CD4-positive, alpha-beta T cell (primary cell): ENCODE data around the gene KLHL11. TPM values are rescaled to one million over a fixed set of nuclear protein-coding genes. Genes with fewer than 3 reads are reported as not detected.

Experiments used
- ATAC-seq: fragments of 200-7000 bp; cut with Tn5 transposase; one replicate; pipeline ENCODE4 v1.10.0; 2022; ENCODE audit warnings: mild to moderate bottlenecking; ENCODE audit not compliant: poor library complexity
- CTCF ChIA-PET: fragments of 350-600 bp; sonication (Branson Sonifier 250); formaldehyde crosslinking; loops from one replicate; lab custom pipeline; 2021; ENCODE audit warnings: antibody characterized with exemption, inconsistent platforms; lab: Charles Lee
- POLR2A ChIA-PET: fragments of 350-600 bp; sonication (Branson Sonifier 250); formaldehyde crosslinking; loops from one replicate; lab custom pipeline; 2021; ENCODE audit warnings: antibody characterized with exemption, inconsistent platforms; lab: Charles Lee
- DNase-seq, 14 experiments: peaks; one replicate each; pipeline ENCODE4 v3.0.0-alpha.2; 2013 to 2020; ENCODE audit warnings: mixed read lengths in 2 of 14
- H3K27ac ChIP-seq, 2 donors: one replicate each; pipeline versions ENCODE4 v1.5.1 to v1.7.0; 2013; ENCODE audit warnings: low read length in 2 of 2, low read depth in 1 of 2, mild to moderate bottlenecking in 1 of 2
- H3K27me3 ChIP-seq, 2 experiments: 1 replicate in 1 of 2; 2 replicates in 1 of 2; pipeline versions ENCODE4 v1.6.1 to v1.7.0; 2013; ENCODE audit warnings: low read length in 2 of 2, control low read depth in 1 of 2, mild to moderate bottlenecking in 1 of 2, moderate library complexity in 1 of 2; ENCODE audit not compliant: insufficient read depth in 2 of 2, control insufficient read depth in 1 of 2
- H3K36me3 ChIP-seq: one replicate; pipeline ENCODE4 v1.6.1; 2013; ENCODE audit warnings: low read length, control low read depth; ENCODE audit not compliant: insufficient read depth
- H3K4me1 ChIP-seq: one replicate; pipeline ENCODE4 v1.6.1; 2013; ENCODE audit warnings: low read length, control low read depth; ENCODE audit not compliant: insufficient read depth
- H3K4me3 ChIP-seq: one replicate; pipeline ENCODE4 v1.5.1; 2013; ENCODE audit warnings: mild to moderate bottlenecking, low read length, moderate library complexity
- H3K9me3 ChIP-seq, 2 experiments: 1 replicate in 1 of 2; 2 replicates in 1 of 2; pipeline versions ENCODE4 v1.6.1 to v1.7.0; 2013; ENCODE audit warnings: low read length in 2 of 2, mild to moderate bottlenecking in 2 of 2, control low read depth in 1 of 2, moderate library complexity in 1 of 2; ENCODE audit not compliant: control insufficient read depth in 1 of 2, insufficient read depth in 1 of 2
- H3K27ac Mint-ChIP-seq: one replicate; pipeline ENCODE4 v1.8.0; 2020; ENCODE audit warnings: mixed read lengths
- H3K27me3 Mint-ChIP-seq: one replicate; pipeline ENCODE4 v1.8.0; 2021; ENCODE audit warnings: mixed read lengths
- H3K36me3 Mint-ChIP-seq: one replicate; pipeline ENCODE4 v1.8.0; 2021; ENCODE audit warnings: low read depth, mixed read lengths
- H3K4me1 Mint-ChIP-seq: one replicate; pipeline ENCODE4 v1.8.0; 2021; ENCODE audit warnings: low read depth, mixed read lengths
- H3K4me3 Mint-ChIP-seq: one replicate; pipeline ENCODE4 v1.8.0; 2020; ENCODE audit warnings: mild to moderate bottlenecking, mixed read lengths
- H3K9me3 Mint-ChIP-seq: one replicate; pipeline ENCODE4 v1.8.0; 2020; ENCODE audit warnings: mixed read lengths
- intact Hi-C, 2 experiments: fragments of 100-400 bp; cut with DNase I in 1 of 2; cut with micrococcal nuclease in 1 of 2; formaldehyde crosslinking; loops; one replicate each; pipeline versions ENCODE4 v1.15.1 to v1.9.0; 2023 to 2025; cut with DNase I, micrococcal nuclease
- total RNA-seq, 174 experiments: library from RNA in 2 of 174; stranded (reverse) in 2 of 174; gene quantifications; one replicate each; pipeline ENCODE4 v1.2.3 and lab custom pipeline; 2021 to 2026
- TF ChIP-seq, protein P1 (sequence below): fragments of 200-600 bp; IDR thresholded peaks from one replicate; pipeline ENCODE4 v1.8.0; 2022; ENCODE audit warnings: antibody characterized with exemption, mild to moderate bottlenecking

KLHL11 gene
- total RNA-seq, 2 experiments from 2014 or later, result 32.9 to 34.0 TPM

DNA sequence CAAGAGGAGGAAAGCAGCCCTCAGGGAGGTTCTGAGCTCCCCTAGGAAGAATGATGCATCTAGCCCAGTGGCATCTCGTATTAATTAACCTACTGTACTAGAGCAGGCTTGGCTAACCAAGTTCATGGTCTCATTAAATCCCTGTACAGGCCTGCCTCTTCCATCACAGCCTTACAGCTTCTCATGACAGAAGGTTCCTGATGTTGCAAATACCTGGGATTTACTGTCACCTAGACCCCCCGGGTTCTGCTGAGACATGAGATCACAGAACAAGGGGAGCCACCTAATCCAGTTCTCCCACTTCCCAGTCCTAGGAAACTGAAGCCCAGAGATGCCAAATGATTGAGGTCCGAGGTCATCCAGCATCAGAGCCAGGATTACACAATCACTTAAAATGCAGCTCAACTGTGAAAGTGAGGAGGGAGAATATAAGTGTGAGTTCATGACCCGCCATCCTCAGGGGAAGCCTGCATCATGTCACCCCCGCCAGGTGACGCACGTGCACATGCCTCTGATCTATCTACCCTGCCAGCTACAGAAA lies 29.6 kb upstream of the KLHL11 start:
- Histone ChIP-seq H3K36me3 (peaks cover 86% of the 10 kb centered on the region), H3K27me3 (no peaks in the 10 kb centered on the region), H3K9me3 (no peaks in the 10 kb centered on the region), H3K4me1 (no peaks in the 10 kb centered on the region), H3K27ac (no peak overlapping the region), H3K4me3 (no peak overlapping the region)
- no peak for ATAC-seq
- no peak for DNase-seq
- Mint-ChIP-seq H3K27ac (no peak overlapping the region), H3K36me3 (peaks cover 72% of the 10 kb centered on the region), H3K27me3 (no peaks in the 10 kb centered on the region), H3K4me3 (no peak overlapping the region), H3K4me1 (no peaks in the 10 kb centered on the region), H3K9me3 (no peaks in the 10 kb centered on the region)
- intact Hi-C loops, result no loop called here
- ChIA-PET CTCF (interaction anchor here (0.7 kb wide), 1 partner anchor 103 kb away, joined by 3 read pairs; no protein-coding TSS in a partner anchor), POLR2A (no interaction called here)
- TF ChIP-seq, protein P1, sequence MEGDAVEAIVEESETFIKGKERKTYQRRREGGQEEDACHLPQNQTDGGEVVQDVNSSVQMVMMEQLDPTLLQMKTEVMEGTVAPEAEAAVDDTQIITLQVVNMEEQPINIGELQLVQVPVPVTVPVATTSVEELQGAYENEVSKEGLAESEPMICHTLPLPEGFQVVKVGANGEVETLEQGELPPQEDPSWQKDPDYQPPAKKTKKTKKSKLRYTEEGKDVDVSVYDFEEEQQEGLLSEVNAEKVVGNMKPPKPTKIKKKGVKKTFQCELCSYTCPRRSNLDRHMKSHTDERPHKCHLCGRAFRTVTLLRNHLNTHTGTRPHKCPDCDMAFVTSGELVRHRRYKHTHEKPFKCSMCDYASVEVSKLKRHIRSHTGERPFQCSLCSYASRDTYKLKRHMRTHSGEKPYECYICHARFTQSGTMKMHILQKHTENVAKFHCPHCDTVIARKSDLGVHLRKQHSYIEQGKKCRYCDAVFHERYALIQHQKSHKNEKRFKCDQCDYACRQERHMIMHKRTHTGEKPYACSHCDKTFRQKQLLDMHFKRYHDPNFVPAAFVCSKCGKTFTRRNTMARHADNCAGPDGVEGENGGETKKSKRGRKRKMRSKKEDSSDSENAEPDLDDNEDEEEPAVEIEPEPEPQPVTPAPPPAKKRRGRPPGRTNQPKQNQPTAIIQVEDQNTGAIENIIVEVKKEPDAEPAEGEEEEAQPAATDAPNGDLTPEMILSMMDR, result no peak

DNA sequence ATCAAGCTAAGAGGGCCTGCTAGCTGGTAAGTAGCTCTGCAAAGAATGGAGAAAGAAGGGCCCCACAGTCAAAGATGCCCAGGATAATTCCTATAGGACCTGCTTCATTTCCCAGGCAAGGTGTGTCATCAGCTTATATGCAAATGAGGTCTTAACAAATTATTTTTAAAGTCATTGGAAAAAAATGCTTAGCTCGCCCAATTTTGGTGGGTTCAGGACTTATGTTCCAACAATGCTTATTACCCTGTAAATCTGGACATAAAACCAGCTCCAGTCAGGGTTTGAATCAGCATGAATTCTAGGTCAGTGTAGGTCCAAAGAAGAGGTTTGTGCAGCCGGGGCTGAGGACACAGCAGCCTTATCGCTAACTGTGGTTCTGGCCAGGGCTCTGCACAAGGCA lies 28.2 kb upstream of the KLHL11 start:
- Histone ChIP-seq H3K27me3 (no peaks in the 10 kb centered on the region), H3K4me3 (no peak overlapping the region), H3K36me3 (peaks cover 89% of the 10 kb centered on the region), H3K4me1 (no peaks in the 10 kb centered on the region), H3K9me3 (no peaks in the 10 kb centered on the region), H3K27ac (no peak overlapping the region)
- intact Hi-C loops, result no loop called here
- CTCF ChIA-PET, result no interaction called here
- ATAC-seq (no peak), DNase-seq (no peak)
- POLR2A ChIA-PET, result no interaction called here
- no peak overlapping the region for H3K4me3 Mint-ChIP-seq
- H3K27me3 Mint-ChIP-seq, result no peaks in the 10 kb centered on the region
- H3K36me3 Mint-ChIP-seq, result peaks cover 69% of the 10 kb centered on the region
- no peaks in the 10 kb centered on the region for H3K9me3 Mint-ChIP-seq
- H3K4me1 Mint-ChIP-seq, result no peaks in the 10 kb centered on the region
- TF ChIP-seq, protein P1, result no peak
- no peak overlapping the region for H3K27ac Mint-ChIP-seq

DNA sequence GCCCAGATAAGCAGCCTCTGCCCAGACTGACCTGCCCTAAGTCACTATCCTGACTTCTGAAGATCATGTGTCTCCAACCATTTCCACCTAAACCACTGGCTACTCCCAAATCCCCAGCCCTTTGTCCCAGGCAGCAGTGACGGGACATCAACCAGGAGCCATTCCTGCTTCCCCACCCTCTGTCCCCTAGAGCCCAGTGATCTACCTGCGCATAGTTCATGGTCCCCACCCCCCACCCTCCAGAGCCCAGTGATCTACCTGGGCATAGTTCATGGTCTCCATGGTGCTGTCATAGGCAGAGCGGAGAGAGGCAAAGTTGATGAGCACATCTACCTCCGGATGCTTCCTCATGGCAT lies 26.8 kb upstream of the KLHL11 start:
- TF ChIP-seq, protein P1, result no peak
- Mint-ChIP-seq H3K27me3 (no peaks in the 10 kb centered on the region), H3K4me3 (no peak overlapping the region), H3K36me3 (peaks cover 69% of the 10 kb centered on the region), H3K4me1 (no peaks in the 10 kb centered on the region), H3K9me3 (no peaks in the 10 kb centered on the region), H3K27ac (no peak overlapping the region)
- no peak overlapping the region for H3K27ac ChIP-seq
- H3K27me3 ChIP-seq, result no peaks in the 10 kb centered on the region
- DNase-seq, result no peak
- H3K4me1 ChIP-seq, result no peaks in the 10 kb centered on the region
- H3K36me3 ChIP-seq, result peaks cover 89% of the 10 kb centered on the region
- no peak for ATAC-seq
- ChIA-PET POLR2A (no interaction called here), CTCF (no interaction called here)
- H3K4me3 ChIP-seq, result no peak overlapping the region
- intact Hi-C loops, result no loop called here
- H3K9me3 ChIP-seq, result no peaks in the 10 kb centered on the region
